Skeletal muscle satellite cell (primary cell): ENCODE data around the gene SPATA2L.
A peak's percentile ranks its signal among the peaks of the same experiment; 100 is the strongest.

Source experiments
- H3K27me3 ChIP-seq: 2 replicates; pipeline ENCODE4 v1.7.0; 2013; ENCODE audit warnings: low read length; ENCODE audit not compliant: control insufficient read depth, insufficient read depth
- H3K36me3 ChIP-seq: 2 replicates; pipeline ENCODE4 v1.7.0; 2013; ENCODE audit warnings: mild to moderate bottlenecking, control low read depth, low read length; ENCODE audit not compliant: insufficient read depth
- H3K4me1 ChIP-seq: 2 replicates; pipeline ENCODE4 v1.7.0; 2013; ENCODE audit warnings: low read length; ENCODE audit not compliant: control insufficient read depth, insufficient read depth
- H3K4me2 ChIP-seq: 2 replicates; pipeline ENCODE4 v1.7.0; 2013; ENCODE audit warnings: mild to moderate bottlenecking, low read length
- H3K4me3 ChIP-seq: 2 replicates; pipeline ENCODE4 v1.7.0; 2013; ENCODE audit warnings: low read length
- H3K9ac ChIP-seq: 2 replicates; pipeline ENCODE4 v1.7.0; 2013; ENCODE audit warnings: mild to moderate bottlenecking, low read depth, low read length, moderate library complexity
- H3K9me3 ChIP-seq: replicated peaks from 2 replicates; pipeline ENCODE4 v1.7.0; 2013; ENCODE audit warnings: mild to moderate bottlenecking, control low read depth, low read length

SPATA2L gene

DNA sequence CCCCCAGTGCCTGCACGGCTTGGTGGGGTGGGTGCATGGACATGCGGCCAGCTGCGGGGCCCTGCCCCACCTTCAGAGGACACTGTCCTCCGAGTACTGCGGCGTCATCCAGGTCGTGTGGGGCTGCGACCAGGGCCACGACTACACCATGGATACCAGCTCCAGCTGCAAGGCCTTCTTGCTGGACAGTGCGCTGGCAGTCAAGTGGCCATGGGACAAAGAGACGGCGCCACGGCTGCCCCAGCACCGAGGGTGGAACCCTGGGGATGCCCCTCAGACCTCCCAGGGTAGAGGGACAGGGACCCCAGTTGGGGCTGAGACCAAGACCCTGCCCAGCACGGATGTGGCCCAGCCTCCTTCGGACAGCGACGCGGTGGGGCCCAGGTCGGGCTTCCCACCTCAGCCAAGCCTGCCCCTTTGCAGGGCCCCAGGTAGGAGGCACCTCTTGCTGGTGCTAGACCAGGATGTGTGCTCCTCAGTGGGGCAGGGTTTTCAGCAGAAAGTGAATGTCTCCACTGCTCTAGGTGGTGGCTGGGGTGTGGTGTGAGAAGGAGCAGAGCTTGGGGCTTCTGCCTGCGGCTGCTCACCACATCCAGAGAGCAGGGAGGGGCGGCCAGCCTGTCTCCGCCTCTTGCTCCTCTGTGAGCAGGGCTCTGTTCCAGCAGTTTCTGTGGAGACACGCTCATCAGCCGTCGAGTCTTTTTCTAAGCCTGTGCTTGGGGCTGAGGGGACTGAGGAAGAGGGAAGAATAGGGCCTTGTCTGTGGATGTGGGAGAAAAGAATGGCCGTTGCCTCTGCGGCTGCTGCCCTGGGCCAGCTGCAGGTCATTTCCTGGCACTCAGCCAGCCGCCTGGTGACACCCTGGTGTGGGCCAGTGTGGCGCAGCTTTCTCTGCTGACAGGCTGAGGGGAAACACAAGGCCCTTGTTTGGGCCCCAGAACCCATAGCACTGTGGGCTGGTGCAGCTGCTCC lies 22.1 kb upstream of the SPATA2L start:
- Histone ChIP-seq H3K4me1 (peaks cover 35% of the 10 kb centered on the region), H3K9me3 (no peaks in the 10 kb centered on the region), H3K9ac (no peak overlapping the region), H3K27me3 (no peaks in the 10 kb centered on the region), H3K4me3 (peak overlapping the region; percentile 84), H3K4me2 (peak overlapping the region; percentile 79), H3K36me3 (peaks cover 37% of the 10 kb centered on the region)

GRCh38 chr16:89722392-89723278 lies 21.1 kb upstream of the SPATA2L start:
- Histone ChIP-seq H3K9me3 (no peaks in the 10 kb centered on the region), H3K4me3 (peak overlapping the region; percentile 84), H3K27me3 (no peaks in the 10 kb centered on the region), H3K9ac (peak overlapping the region; percentile 91), H3K4me2 (peak overlapping the region; percentile 79), H3K36me3 (peaks cover 32% of the 10 kb centered on the region), H3K4me1 (peaks cover 42% of the 10 kb centered on the region)

DNA sequence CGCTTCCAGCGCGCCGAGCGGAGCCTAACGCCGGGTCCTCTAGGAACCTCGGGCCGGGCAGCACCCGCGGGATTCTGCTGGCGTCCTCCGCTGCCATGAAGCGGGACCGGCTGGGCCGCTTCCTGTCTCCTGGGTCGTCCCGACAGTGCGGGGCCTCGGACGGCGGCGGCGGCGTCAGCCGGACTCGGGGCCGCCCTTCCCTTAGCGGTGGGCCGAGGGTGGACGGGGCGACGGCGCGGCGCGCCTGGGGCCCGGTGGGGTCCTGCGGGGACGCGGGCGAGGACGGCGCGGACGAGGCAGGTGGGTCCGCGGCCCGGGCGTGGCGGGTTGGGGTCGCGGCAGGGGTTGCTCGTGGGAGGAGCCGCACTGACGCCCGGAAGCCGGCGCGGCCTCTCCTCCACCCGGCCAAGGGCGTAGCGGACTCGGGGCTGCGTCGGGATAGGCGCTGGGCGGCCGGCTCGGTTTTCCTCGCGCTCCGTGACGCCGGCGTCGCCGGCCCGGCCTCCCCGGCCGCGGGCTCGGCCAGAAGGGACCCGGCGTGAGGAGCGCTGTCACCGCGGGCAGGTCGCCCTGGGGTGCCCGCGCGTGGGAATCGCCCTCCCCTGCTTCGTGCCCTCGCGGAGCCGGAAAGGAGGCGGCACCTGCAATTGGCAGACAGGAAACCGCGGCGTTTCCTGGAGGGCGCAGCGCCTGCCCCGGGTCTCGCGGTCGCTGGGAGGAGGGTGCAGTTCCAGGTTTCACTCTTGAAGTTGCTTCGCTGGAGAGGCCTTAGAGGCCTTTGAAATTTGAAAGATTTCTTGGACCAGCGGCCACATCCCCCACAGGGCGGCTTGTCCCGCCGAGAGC lies 20.3 kb upstream of the SPATA2L start:
- Histone ChIP-seq H3K9ac (peak overlapping the region; percentile 91), H3K4me1 (peaks cover 42% of the 10 kb centered on the region), H3K9me3 (no peaks in the 10 kb centered on the region), H3K27me3 (no peaks in the 10 kb centered on the region), H3K36me3 (peaks cover 24% of the 10 kb centered on the region), H3K4me3 (peak overlapping the region; percentile 84), H3K4me2 (peak overlapping the region; percentile 79)

DNA sequence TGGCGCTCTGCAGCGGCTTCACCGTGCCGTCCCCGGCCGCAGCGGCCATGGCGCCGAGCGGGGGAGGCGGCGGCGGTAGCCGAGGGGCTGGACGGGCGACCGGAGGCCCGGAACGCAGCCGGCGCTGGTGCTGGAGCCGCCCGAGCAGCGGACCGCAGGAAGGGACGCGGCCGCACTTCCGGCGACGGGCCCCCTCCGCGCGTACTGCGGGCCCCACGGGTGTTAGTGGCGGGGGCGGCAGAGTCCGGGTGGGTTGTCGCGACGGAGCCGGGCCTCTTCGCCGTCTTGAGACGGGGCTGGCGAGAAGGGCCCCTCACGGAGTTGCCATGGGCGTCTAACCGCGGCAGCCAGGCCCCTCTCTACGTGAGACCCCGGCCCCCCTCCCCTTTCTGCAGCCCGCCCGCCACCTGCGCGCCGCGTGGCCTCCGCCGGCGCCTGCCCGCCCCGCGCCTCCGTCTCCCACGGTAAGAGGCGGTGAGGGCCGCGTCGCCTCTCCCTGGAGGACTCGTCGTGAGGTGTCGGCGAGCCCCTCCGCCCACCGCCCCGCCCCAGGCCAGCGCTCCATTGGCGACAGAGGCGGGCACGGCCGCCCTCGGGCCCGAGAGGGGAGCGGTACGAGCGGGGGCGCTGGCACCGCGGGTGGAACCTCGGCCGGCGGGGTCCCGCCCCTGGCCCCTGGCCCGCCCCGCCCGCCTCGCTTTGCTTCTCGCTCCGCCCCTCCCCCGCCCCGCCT lies 19.5 kb upstream of the SPATA2L start, which contains the start of the genes VPS9D1 and ZNF276:
VPS9D1 (minus strand) TSS at position 86 of the 733 bp plus-strand sequence; CDS start at position 49, 37 bp downstream.
ZNF276 (plus strand) TSS at position 725 of the 733 bp plus-strand sequence. CDS start 104 bp downstream, outside the sequence.
- no peaks in the 10 kb centered on the region for H3K9me3 ChIP-seq
- H3K9ac ChIP-seq: peak within 1 kb of the TSS; percentile 91
- peak within 1 kb of the TSS; percentile 79 for H3K4me2 ChIP-seq
- peak within 1 kb of the TSS; percentile 84 for H3K4me3 ChIP-seq
- peaks cover 42% of the 10 kb centered on the region for H3K4me1 ChIP-seq
- H3K27me3 ChIP-seq: no peaks in the 10 kb centered on the region
- H3K36me3 ChIP-seq: peaks cover 26% of the 10 kb centered on the region

DNA sequence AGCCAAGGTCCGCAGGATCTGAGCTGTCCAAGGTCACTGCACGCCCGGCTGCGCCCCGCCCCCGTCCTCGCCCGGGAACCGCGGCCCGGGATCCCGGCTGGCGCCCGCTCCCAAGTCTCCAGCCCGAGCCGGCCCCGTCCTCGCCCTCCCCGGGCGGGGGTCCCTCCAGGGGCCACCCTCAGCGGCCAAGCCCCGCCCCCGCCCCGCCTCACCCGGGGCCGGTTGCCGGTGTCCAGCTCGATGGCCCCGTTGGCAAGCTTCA lies 19.0 kb upstream of the SPATA2L start:
- peak overlapping the region; percentile 91 for H3K9ac ChIP-seq
- peaks cover 26% of the 10 kb centered on the region for H3K36me3 ChIP-seq
- no peaks in the 10 kb centered on the region for H3K9me3 ChIP-seq
- H3K4me2 ChIP-seq: peak overlapping the region; percentile 79
- H3K27me3 ChIP-seq: no peaks in the 10 kb centered on the region
- peak overlapping the region; percentile 84 for H3K4me3 ChIP-seq
- peaks cover 42% of the 10 kb centered on the region for H3K4me1 ChIP-seq

- H3K36me3 ChIP-seq: peaks cover 6% of the 10 kb centered on the region
- no peak overlapping the region for H3K9ac ChIP-seq
Measured at GRCh38 chr16:89717688-89718505, 16.4 kb upstream of the SPATA2L start.

DNA sequence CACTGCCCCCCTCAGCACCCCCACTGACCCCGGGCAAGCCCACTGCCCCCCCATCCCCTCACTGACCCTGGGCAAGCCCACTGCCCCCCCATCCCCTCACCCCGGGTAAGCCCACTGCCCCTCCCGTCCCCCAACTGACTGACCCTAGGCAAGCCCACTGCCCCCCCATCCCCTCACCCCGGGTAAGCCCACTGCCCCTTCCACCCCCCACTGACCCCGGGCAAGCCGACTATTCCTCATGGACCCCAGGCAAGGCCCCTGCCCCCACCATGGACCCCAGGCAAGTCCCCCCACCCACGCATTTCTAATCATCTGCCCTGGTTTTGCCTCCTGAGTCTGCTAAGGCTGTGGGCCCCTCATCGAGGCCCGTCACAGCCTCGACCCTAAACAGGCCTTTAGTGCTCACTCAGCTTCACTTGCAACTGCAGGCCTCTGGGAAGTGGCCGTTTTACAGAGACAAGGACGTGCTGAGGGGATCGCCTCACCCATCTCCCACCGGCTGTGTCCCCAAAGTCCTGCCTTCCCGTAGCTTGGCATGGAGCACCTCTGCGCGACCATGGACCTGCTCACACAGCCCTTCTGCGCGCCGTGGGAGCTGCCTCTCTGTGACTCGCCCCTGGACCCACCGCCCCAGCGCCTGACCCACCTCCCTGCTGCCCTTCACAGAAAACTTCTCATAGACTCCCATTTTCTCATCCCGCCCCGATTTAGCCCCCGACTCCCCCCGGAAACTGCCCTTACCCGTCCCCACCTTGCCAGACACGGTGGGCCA lies 15.6 kb upstream of the SPATA2L start:
- H3K27me3 ChIP-seq: no peaks in the 10 kb centered on the region
- peaks cover 21% of the 10 kb centered on the region for H3K4me1 ChIP-seq
- H3K9ac ChIP-seq: no peak overlapping the region
- H3K9me3 ChIP-seq: no peaks in the 10 kb centered on the region
- H3K36me3 ChIP-seq: peaks cover 2% of the 10 kb centered on the region
- H3K4me2 ChIP-seq: no peak overlapping the region
- no peak overlapping the region for H3K4me3 ChIP-seq

More at GRCh38 chr16:89717688-89718505, 16.4 kb upstream of the SPATA2L start:
- Histone ChIP-seq H3K27me3 (no peaks in the 10 kb centered on the region), H3K4me3 (no peak overlapping the region), H3K4me1 (peaks cover 28% of the 10 kb centered on the region), H3K4me2 (no peak overlapping the region), H3K9me3 (no peaks in the 10 kb centered on the region)

DNA sequence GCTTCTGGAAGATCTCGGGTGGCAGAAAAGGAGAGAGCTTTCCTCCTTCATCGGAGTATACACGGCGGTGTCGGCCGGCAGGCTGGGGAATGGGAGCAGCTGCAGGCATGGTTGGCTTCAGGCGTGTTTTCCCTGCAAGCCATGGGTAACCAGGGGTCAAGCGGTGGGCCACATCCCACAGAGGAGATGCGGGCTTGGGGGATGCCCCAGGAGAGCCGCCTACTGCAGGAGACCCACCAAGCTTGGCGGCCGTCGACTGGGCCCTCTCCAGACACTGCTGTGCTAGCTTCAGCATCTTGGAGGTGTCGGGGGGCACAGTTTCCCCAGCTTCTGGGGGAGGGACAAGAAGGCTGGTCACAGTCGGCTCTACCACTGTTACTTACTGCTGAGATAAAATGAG lies 15.0 kb upstream of the SPATA2L start:
- H3K9me3 ChIP-seq: no peaks in the 10 kb centered on the region
- no peak overlapping the region for H3K4me2 ChIP-seq
- no peaks in the 10 kb centered on the region for H3K27me3 ChIP-seq
- H3K4me1 ChIP-seq: peaks cover 21% of the 10 kb centered on the region
- peaks cover 2% of the 10 kb centered on the region for H3K36me3 ChIP-seq
- H3K9ac ChIP-seq: no peak overlapping the region
- H3K4me3 ChIP-seq: no peak overlapping the region

GRCh38 chr16:89712274-89712781 lies 10.8 kb upstream of the SPATA2L start:
- Histone ChIP-seq H3K27me3 (no peaks in the 10 kb centered on the region), H3K4me3 (peak overlapping the region; percentile 59), H3K9ac (peak overlapping the region; percentile 59), H3K4me2 (peak overlapping the region; percentile 79), H3K4me1 (no peaks in the 10 kb centered on the region), H3K9me3 (no peaks in the 10 kb centered on the region), H3K36me3 (peaks cover 17% of the 10 kb centered on the region)
